CD14-positive monocyte (primary cell): ENCODE measurements around the gene SOCS1. TPM values are rescaled to one million over a fixed set of nuclear protein-coding genes. Genes with fewer than 3 reads are reported as not detected.
A peak's percentile ranks its signal among the peaks of the same experiment; 100 is the strongest.

Experiments
- DNase-seq, 3 donors: peaks; one replicate each; pipeline ENCODE4 v3.0.0-alpha.2; 2011 to 2022
- H2AFZ ChIP-seq: 2 replicates; pipeline ENCODE4 v1.6.0; 2012; ENCODE audit warnings: mild to moderate bottlenecking, low read depth, low read length, inconsistent platforms; ENCODE audit not compliant: insufficient read depth, poor library complexity, severe bottlenecking
- H3K27ac ChIP-seq, 2 donors: 1 replicate in 1 of 2; 2 replicates in 1 of 2; pipeline ENCODE4 v1.5.1; 2012 to 2013; ENCODE audit warnings: low read length in 2 of 2, control low read depth in 1 of 2, inconsistent platforms in 1 of 2, low read depth in 1 of 2, mild to moderate bottlenecking in 1 of 2
- H3K27me3 ChIP-seq, 2 donors: one replicate each; pipeline versions ENCODE4 v1.6.0 to v1.6.1; 2011 to 2013; ENCODE audit warnings: low read length in 2 of 2; ENCODE audit not compliant: control insufficient read depth in 2 of 2, insufficient read depth in 2 of 2
- H3K36me3 ChIP-seq, 2 donors: replicated peaks in 1 of 2; 1 replicate in 1 of 2; 2 replicates in 1 of 2; pipeline versions ENCODE4 v1.5.1 to v1.6.1; 2012 to 2013; ENCODE audit warnings: low read length in 2 of 2, control low read depth in 1 of 2, inconsistent platforms in 1 of 2, mild to moderate bottlenecking in 1 of 2; ENCODE audit not compliant: insufficient read depth in 2 of 2, control insufficient read depth in 1 of 2
- H3K4me1 ChIP-seq, 2 donors: 1 replicate in 1 of 2; 2 replicates in 1 of 2; pipeline versions ENCODE4 v1.5.1 to v1.6.1; 2012 to 2013; ENCODE audit warnings: low read length in 2 of 2, control low read depth in 1 of 2, inconsistent platforms in 1 of 2, mild to moderate bottlenecking in 1 of 2, moderate library complexity in 1 of 2; ENCODE audit not compliant: insufficient read depth in 2 of 2, control insufficient read depth in 1 of 2
- H3K4me2 ChIP-seq: replicated peaks from 2 replicates; pipeline ENCODE3; 2012; ENCODE audit warnings: low read length, moderate library complexity, mild to moderate bottlenecking; ENCODE audit not compliant: poor library complexity, severe bottlenecking; ENCODE audit errors: extremely low read depth
- H3K4me3 ChIP-seq, 3 experiments: fragments of 200-600 bp in 1 of 3; sonication (generic) in 1 of 3; replicated peaks in 1 of 3; 1 replicate in 2 of 3; 2 replicates in 1 of 3; pipeline ENCODE4 v1.5.1; 2011 to 2013; ENCODE audit warnings: low read length in 3 of 3, mild to moderate bottlenecking in 3 of 3, control low read depth in 2 of 3, low read depth in 2 of 3, inconsistent platforms in 1 of 3, moderate library complexity in 1 of 3
- H3K79me2 ChIP-seq: 2 replicates; pipeline ENCODE4 v1.6.0; 2012; ENCODE audit warnings: mild to moderate bottlenecking, control low read depth, inconsistent platforms, low read length, moderate library complexity; ENCODE audit not compliant: insufficient read depth
- H3K9ac ChIP-seq: 2 replicates; pipeline ENCODE4 v1.6.0; 2017; ENCODE audit warnings: low read length, mild to moderate bottlenecking; ENCODE audit not compliant: insufficient read depth, poor library complexity, severe bottlenecking
- H3K9me3 ChIP-seq, 2 donors: replicated peaks in 1 of 2; 1 replicate in 1 of 2; 2 replicates in 1 of 2; pipeline versions ENCODE4 v1.5.1 to v1.6.1; 2012 to 2013; ENCODE audit warnings: low read length in 2 of 2, control low read depth in 1 of 2; ENCODE audit not compliant: control insufficient read depth in 1 of 2, insufficient read depth in 1 of 2
- H4K20me1 ChIP-seq: 2 replicates; pipeline ENCODE4 v1.6.0; 2012; ENCODE audit warnings: mild to moderate bottlenecking, low read length, control low read depth, moderate library complexity; ENCODE audit not compliant: insufficient read depth
- H3K27ac Mint-ChIP-seq, 7 donors: one replicate each; pipeline ENCODE4 v1.8.0; 2020; ENCODE audit warnings: mild to moderate bottlenecking in 7 of 7, mixed read lengths in 7 of 7, moderate library complexity in 6 of 7, inconsistent platforms in 2 of 7
- H3K27me3 Mint-ChIP-seq, 3 donors: one replicate each; pipeline ENCODE4 v1.8.0; 2021 to 2022; ENCODE audit warnings: low read depth in 3 of 3, mild to moderate bottlenecking in 3 of 3, mixed read lengths in 3 of 3, moderate library complexity in 3 of 3, inconsistent platforms in 1 of 3
- H3K36me3 Mint-ChIP-seq, 2 donors: one replicate each; pipeline ENCODE4 v1.8.0; 2020; ENCODE audit warnings: mixed read lengths in 2 of 2, inconsistent platforms in 1 of 2, mild to moderate bottlenecking in 1 of 2
- H3K4me1 Mint-ChIP-seq: one replicate; pipeline ENCODE4 v1.8.0; 2020; ENCODE audit warnings: mild to moderate bottlenecking, mixed read lengths
- H3K4me3 Mint-ChIP-seq, 2 donors: one replicate each; pipeline ENCODE4 v1.8.0; 2020; ENCODE audit warnings: mild to moderate bottlenecking in 2 of 2, mixed read lengths in 2 of 2, moderate library complexity in 1 of 2
- H3K9me3 Mint-ChIP-seq, 7 donors: one replicate each; pipeline ENCODE4 v1.8.0; 2020 to 2022; ENCODE audit warnings: mixed read lengths in 7 of 7, mild to moderate bottlenecking in 6 of 7, moderate library complexity in 6 of 7, inconsistent platforms in 2 of 7
- CTCF ChIP-seq: fragments of 200-600 bp; IDR thresholded peaks from one replicate; pipeline ENCODE4 v1.8.0; 2022; ENCODE audit warnings: antibody characterized with exemption, mild to moderate bottlenecking
- WGBS: methylation state at CpG from one replicate; pipeline ENCODE4 v1.1.5; 2013; ENCODE audit warnings: missing lambda C conversion rate; ENCODE audit not compliant: insufficient coverage; 5-methylcytosine and 5-hydroxymethylcytosine counted together
- intact Hi-C, 2 donors: fragments of 100-400 bp; cut with micrococcal nuclease; formaldehyde crosslinking; loops; one replicate each; pipeline versions ENCODE4 v1.15.0 to v1.15.1; 2023
- polyA plus RNA-seq, 3 donors: library from polyadenylated mRNA; depleted of rRNA in 1 of 3; unstranded in 2 of 3; stranded (reverse) in 1 of 3; fragments of 300-500 nt in 2 of 3; fragments of >200 nt in 1 of 3; fragmentation: Illumina TruSeq in 2 of 3; gene quantifications; 1 replicate in 2 of 3; 2 replicates in 1 of 3; pipeline ENCODE4 v1.2.3, GENCODE V29; 2012 to 2021

Gene SOCS1
- polyA plus RNA-seq, 3 donors: 0.13 to 2.3 (median 0.35) TPM

DNA sequence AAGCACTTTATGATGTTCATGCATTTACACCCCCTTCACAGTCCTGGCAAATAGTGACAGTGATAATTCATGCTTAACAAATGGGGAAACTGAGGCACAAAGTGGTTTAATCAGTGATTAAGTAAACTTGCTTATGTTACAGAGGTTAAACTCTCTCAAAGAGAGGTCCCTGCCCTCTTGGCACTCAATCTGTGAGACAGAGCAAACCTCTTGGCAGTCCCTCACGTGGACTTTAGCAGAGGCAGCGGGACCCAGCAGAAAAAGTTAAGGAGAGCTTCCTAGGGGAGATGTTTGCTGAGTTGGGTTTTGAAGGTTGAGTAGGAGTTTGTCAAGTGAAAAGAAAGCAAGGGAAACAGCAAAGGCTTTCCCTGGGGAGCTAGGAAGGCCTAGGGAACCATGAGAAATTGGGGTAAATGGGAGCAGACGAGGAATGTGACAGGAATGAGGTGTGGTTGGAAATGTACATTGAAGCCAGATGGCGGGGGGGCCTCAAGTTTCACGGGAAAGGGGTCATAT, 10.7 kb downstream of the SOCS1 start:
- H3K4me3 Mint-ChIP-seq: no peak overlapping the region
- Histone ChIP-seq H3K9me3 (no peaks in the 10 kb centered on the region), H3K27me3 (no peaks in the 10 kb centered on the region), H2AFZ (no peak overlapping the region), H3K4me2 (no peak overlapping the region), H3K36me3 (no peaks in the 10 kb centered on the region), H3K4me1 (no peaks in the 10 kb centered on the region), H3K27ac (no peak overlapping the region), H3K4me3 (no peak overlapping the region), H3K79me2 (no peaks in the 10 kb centered on the region), H4K20me1 (no peaks in the 10 kb centered on the region), H3K9ac (no peak overlapping the region)
- no peak for TF ChIP-seq CTCF
- peak overlapping the region in 1 of 7 donors; percentile 76 for H3K27ac Mint-ChIP-seq
- no peak for DNase-seq
- intact Hi-C loops: no loop called here
- H3K4me1 Mint-ChIP-seq: peaks cover 5% of the 10 kb centered on the region
- no peaks in the 10 kb centered on the region for H3K36me3 Mint-ChIP-seq
- WGBS: 100% methylated on average over 4 of the region's 5 CpGs
- peaks cover 4 to 14% (median 7%) of the 10 kb centered on the region in 3 donors for H3K27me3 Mint-ChIP-seq
- peaks cover 0 to 4% (median 0%) of the 10 kb centered on the region in 7 donors for H3K9me3 Mint-ChIP-seq

GRCh38 chr16:11242658-11243057, 13.3 kb downstream of the SOCS1 start:
- H3K36me3 ChIP-seq: no peaks in the 10 kb centered on the region
- H3K4me1 ChIP-seq: no peaks in the 10 kb centered on the region
- H2AFZ ChIP-seq: no peak overlapping the region
- intact Hi-C loops: no loop called here
- Mint-ChIP-seq H3K4me1 (peaks cover 5% of the 10 kb centered on the region), H3K4me3 (no peak overlapping the region), H3K9me3 (peaks cover 0 to 2% (median 0%) of the 10 kb centered on the region in 7 donors), H3K27ac (no peak overlapping the region), H3K27me3 (peaks cover 3 to 12% (median 9%) of the 10 kb centered on the region in 3 donors), H3K36me3 (no peaks in the 10 kb centered on the region)
- H3K27ac ChIP-seq: no peak overlapping the region
- no peak overlapping the region for H3K9ac ChIP-seq
- WGBS: 100% methylated on average over 7 of the region's 12 CpGs
- TF ChIP-seq CTCF: no peak
- H3K4me2 ChIP-seq: no peak overlapping the region
- H3K27me3 ChIP-seq: no peaks in the 10 kb centered on the region
- no peaks in the 10 kb centered on the region for H3K79me2 ChIP-seq
- no peaks in the 10 kb centered on the region for H3K9me3 ChIP-seq
- no peak overlapping the region for H3K4me3 ChIP-seq
- DNase-seq: no peak
- no peaks in the 10 kb centered on the region for H4K20me1 ChIP-seq
